Measurements from ENCODE around the gene DLEC1.
"Not testable (repeated sequence)": the region's sequence is repeated elsewhere in the genome, so short reads cannot be mapped to it uniquely, and the experiment has no call there.

DLEC1 gene

DNA sequence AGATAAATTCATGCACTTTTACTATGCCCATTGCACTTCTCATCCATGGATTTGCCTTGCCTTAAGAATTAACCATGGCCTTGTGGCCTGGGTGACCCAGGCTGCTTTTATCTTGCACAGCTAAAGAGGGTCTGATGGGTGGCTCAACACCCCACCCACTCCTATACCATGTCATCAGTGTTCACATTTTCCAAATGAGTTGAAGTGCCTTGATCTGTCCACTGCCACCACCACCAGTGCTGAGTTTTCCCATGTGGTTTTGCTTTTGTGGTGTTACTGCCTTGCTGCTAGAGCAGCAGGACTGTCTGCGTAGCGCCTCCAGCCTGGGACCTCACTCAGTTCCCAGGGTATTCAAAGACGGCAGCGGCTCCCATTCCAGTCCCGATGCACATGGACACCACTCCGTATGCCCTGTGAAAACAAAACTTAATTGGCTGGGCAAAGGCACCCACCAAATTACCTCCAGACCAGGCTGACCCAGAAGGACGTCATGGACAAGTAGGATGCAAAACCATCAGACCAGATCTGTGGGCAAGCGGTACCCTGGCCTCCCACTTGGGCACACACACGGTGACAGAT, 83.8 kb downstream of the DLEC1 start:
- no peak for DNase-seq

- DNase-seq: no peak
Measured at GRCh38 chr3:38124324-38125122, 85.5 kb downstream of the DLEC1 start.

- no peak for DNase-seq
Measured at GRCh38 chr3:38125305-38126120, 86.5 kb downstream of the DLEC1 start.

GRCh38 chr3:38126121-38126892, 87.3 kb downstream of the DLEC1 start:
- no peak for DNase-seq

- DNase-seq: no peak
Measured at GRCh38 chr3:38127611-38128302, 88.7 kb downstream of the DLEC1 start.

- no peak for DNase-seq
Measured at GRCh38 chr3:38128303-38128655, 89.3 kb downstream of the DLEC1 start.

DNA sequence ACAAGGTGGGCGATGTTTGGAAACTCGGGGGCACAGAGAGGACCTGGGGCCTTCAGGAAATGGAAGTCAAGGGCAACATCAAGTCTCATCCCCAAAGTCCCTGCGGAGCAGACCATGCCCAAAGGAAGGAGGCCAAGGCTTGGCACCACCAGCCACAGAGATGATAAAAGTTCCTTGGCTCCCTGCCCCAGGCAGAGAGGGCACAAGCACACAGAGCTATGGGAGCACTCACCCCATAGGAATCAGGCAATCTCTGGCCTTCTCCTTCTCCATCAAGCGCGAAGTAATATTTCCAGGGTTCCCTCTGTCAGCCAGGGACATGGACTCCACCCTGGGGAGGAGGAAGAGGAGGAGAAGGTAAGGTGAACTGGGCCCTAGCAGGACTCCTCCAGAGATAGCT, 90.0 kb downstream of the DLEC1 start:
- DNase-seq: no peak

DNA sequence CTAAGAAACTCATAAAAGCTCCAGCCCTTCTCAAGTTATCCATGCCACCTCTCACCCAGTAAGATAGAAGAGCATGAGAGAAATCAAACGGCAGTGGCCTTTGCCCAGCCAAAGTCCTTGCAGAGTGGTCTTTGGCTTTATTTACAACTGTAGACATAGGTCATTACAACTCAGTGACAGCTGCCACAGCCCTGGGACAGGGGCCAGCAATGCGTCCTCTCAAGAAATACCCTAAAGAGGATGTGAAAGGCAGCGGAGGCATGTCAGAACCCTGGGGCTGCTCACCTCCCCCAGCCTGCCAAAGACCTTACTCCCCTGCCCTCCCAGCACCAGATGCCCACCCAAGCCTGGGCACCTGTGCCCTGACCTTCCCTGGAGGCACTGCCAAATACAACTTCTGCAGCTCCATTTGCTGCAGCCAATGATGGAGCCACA, 91.6 kb downstream of the DLEC1 start:
- no peak for DNase-seq

GRCh38 chr3:38131621-38132369, 92.8 kb downstream of the DLEC1 start:
- DNase-seq: no peak

- no peak for DNase-seq
Measured at GRCh38 chr3:38133209-38133556, 94.2 kb downstream of the DLEC1 start.

GRCh38 chr3:38133557-38134405, 94.8 kb downstream of the DLEC1 start:
- no peak for DNase-seq

- DNase-seq: not testable (repeated sequence)
Measured at GRCh38 chr3:38134517-38135143, 95.6 kb downstream of the DLEC1 start.

DNA sequence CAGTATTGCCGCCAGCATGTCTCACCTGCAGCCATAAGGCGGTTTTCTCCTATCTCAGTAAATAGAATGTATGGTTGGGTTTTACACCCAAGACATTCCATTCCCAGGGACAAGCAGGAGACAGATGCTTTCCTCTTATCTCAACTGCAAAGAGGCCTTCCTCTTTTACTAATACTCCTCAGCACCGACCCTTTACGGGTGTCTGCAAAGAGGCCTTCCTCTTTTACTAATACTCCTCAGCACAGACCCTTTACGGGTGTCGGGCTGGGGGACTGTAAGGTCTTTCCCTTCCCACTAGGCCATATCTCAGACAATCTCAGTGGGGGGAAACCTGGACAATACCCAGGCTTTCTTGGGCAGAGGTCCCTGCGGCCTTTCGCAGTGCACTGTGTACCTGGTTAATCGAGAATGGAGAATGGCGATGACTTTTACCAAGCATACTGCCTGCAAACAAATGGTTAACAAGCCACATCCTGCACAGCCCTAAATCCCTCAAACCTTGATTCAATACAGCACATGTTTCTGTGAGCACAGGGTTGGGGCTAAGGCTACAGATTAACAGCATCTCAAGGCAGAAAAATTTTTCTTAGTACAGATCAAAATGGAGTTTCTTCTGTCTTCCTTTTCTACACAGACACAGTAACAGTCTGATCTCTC, 96.7 kb downstream of the DLEC1 start:
- not testable (repeated sequence) for DNase-seq

DNA sequence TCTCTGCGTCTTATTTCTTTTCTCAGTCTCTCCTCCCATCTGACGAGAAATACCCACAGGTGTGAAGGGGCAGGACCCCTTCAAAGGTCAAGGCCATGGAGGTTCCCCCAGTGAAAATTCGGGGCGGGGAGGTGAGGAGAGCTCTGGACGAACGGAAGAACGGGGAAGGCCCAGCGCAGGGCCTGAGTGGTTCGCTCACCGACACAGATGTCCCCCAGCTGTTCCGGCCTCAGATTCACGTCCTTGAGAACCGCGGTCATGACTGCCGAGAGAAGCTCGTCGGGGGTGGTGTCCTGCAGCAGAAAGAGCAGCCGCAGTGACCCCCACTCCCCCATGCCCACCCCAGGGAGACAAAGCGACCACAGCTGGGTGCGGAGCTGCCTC, 97.4 kb downstream of the DLEC1 start:
- no peak for DNase-seq

- DNase-seq: peak; percentile 96
Measured at GRCh38 chr3:38136777-38137614, 98.0 kb downstream of the DLEC1 start, which contains the start of gene ACAA1. ACAA1 (minus strand) TSS chr3:38137127; CDS start chr3:38137035, 92 bp downstream.

DNA sequence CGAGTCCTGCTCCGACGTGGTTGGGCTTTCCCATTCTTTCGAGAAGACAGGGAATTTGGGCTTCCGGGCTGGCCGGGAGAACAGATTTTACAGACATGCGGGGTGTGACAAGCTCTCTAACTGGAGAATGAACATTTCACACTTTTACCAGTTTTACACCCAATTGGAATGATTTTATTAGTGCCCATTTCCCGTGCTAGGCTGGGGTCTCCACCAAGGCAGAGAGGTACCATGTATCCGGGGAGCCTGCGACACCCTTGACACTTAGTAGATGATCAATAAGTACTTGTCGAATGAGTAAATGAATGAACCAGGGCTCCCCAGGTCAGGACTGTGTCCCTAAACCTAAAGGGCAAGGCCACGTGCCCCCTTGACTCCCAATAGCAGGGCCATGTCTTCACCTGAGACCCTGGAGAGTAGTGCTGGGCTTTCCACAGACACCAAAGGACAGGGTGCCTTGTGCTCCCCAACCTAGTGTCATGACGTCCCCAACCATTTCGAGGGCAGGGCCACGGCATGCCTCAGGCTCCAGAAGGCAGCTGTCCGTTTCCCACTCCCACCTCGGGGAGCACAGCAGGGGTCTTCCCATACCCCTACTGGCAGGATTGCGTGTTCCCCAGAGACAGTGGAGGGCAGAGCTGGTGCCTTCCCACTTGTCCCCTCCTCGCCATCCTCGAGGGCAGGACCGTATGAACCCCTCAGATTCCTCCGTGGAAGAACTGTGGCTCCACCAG, 98.8 kb downstream of the DLEC1 start:
- no peak for DNase-seq

- DNase-seq: peak; percentile 81
Measured at GRCh38 chr3:38138349-38139190, 99.6 kb downstream of the DLEC1 start, which contains the start of gene MYD88. MYD88 (plus strand) TSS chr3:38138661; CDS start chr3:38138701, 40 bp downstream.
